Endothelial cell of umbilical vein (primary cell): ENCODE data around the gene KPNA5. TPM values are rescaled to one million over a fixed set of nuclear protein-coding genes. Genes with fewer than 3 reads are reported as not detected.
A peak's percentile ranks its signal among the peaks of the same experiment; 100 is the strongest.

ENCODE experiments used
- BruUV-seq: library from RNA; stranded (reverse); fragments of 400-500 nt; replicated peaks from 2 replicates; lab custom pipeline; 2021; lab: Mats Ljungman, UMichigan
- CTCF ChIA-PET: fragments of 300-600, 350-600 bp; sonication (Branson Sonifier 250); formaldehyde crosslinking; loops from one replicate; lab custom pipeline; 2021; ENCODE audit warnings: antibody characterized with exemption, inconsistent platforms; lab: Charles Lee
- POLR2A ChIA-PET: fragments of 300-600, 350-600 bp; sonication (Branson Sonifier 250); formaldehyde crosslinking; loops from one replicate; lab custom pipeline; 2021; ENCODE audit warnings: antibody characterized with exemption, inconsistent platforms; lab: Charles Lee
- DNase-seq: peaks from one replicate; pipeline ENCODE4 v3.0.0-alpha.2; 2011; ENCODE audit warnings: low read depth, low spot score
- FAIRE-seq: peaks from 2 replicates; lab custom pipeline; 2011; peaks lifted over from hg19 to GRCh38; lab: Jason Lieb, UNC
- H2AFZ ChIP-seq: 2 replicates; pipeline ENCODE4 v1.6.0; 2012; ENCODE audit warnings: low read depth, low read length, control low read depth, inconsistent platforms
- H3K27ac ChIP-seq: 2 replicates; pipeline ENCODE4 v1.5.1; 2011; ENCODE audit warnings: low read depth, mild to moderate bottlenecking, control low read depth, low read length, moderate library complexity; ENCODE audit not compliant: insufficient read depth
- H3K27me3 ChIP-seq, 2 experiments: 2 replicates each; pipeline versions ENCODE4 v1.6.0 to v1.6.1; 2011; ENCODE audit warnings: low read length in 2 of 2, mixed read lengths in 1 of 2; ENCODE audit not compliant: control insufficient read depth in 2 of 2, insufficient read depth in 2 of 2
- H3K36me3 ChIP-seq, 2 experiments: 2 replicates in 1 of 2; 3 replicates in 1 of 2; pipeline ENCODE4 v1.5.1; 2011; ENCODE audit warnings: low read length in 2 of 2, mild to moderate bottlenecking in 1 of 2, moderate library complexity in 1 of 2; ENCODE audit not compliant: control insufficient read depth in 2 of 2, insufficient read depth in 2 of 2; ENCODE audit errors: extremely low read depth in 1 of 2
- H3K4me1 ChIP-seq: 3 replicates; pipeline ENCODE4 v1.5.1; 2011; ENCODE audit warnings: mild to moderate bottlenecking, low read length; ENCODE audit not compliant: control insufficient read depth, insufficient read depth; ENCODE audit errors: extremely low read depth
- H3K4me2 ChIP-seq: 2 replicates; pipeline ENCODE4 v1.6.1; 2011; ENCODE audit warnings: low read length, control low read depth, mixed read lengths; ENCODE audit not compliant: insufficient read depth
- H3K4me3 ChIP-seq, 3 experiments: fragments of 200-600 bp in 1 of 3; sonication (generic), shearing (Covaris generic) in 1 of 3; replicated peaks in 1 of 3; 2 replicates each; pipeline ENCODE4 v1.5.1; 2011 to 2016; ENCODE audit warnings: control low read depth in 3 of 3, low read length in 3 of 3, mild to moderate bottlenecking in 2 of 3, inconsistent platforms in 1 of 3, low read depth in 1 of 3, moderate library complexity in 1 of 3; ENCODE audit not compliant: insufficient read depth in 1 of 3
- H3K79me2 ChIP-seq: 2 replicates; pipeline ENCODE4 v1.6.0; 2012; ENCODE audit warnings: low read length, inconsistent platforms; ENCODE audit not compliant: control insufficient read depth, insufficient read depth
- H3K9ac ChIP-seq: replicated peaks from 2 replicates; pipeline ENCODE3; 2011; ENCODE audit warnings: low read length, control low read depth; ENCODE audit not compliant: insufficient read depth; ENCODE audit errors: extremely low read depth
- H3K9me1 ChIP-seq: replicated peaks from 3 replicates; pipeline ENCODE4 v1.6.0; 2011; ENCODE audit warnings: mild to moderate bottlenecking, low read length; ENCODE audit not compliant: control insufficient read depth, insufficient read depth; ENCODE audit errors: extremely low read depth
- H3K9me3 ChIP-seq: replicated peaks from 2 replicates; pipeline ENCODE4 v1.5.1; 2012; ENCODE audit warnings: low read length, inconsistent platforms; ENCODE audit not compliant: control insufficient read depth, insufficient read depth
- H4K20me1 ChIP-seq: replicated peaks from 2 replicates; pipeline ENCODE3; 2011; ENCODE audit warnings: mild to moderate bottlenecking, low read length; ENCODE audit not compliant: control insufficient read depth, insufficient read depth; ENCODE audit errors: extremely low read depth
- CTCF ChIP-seq, 2 donors: IDR thresholded peaks; 1 replicate in 1 of 2; 2 replicates in 1 of 2; pipeline ENCODE4 v1.5.1; 2011; ENCODE audit warnings: low read length in 2 of 2, mild to moderate bottlenecking in 2 of 2, moderate library complexity in 2 of 2, control low read depth in 1 of 2, inconsistent platforms in 1 of 2, low read depth in 1 of 2; ENCODE audit not compliant: insufficient read depth in 1 of 2; ENCODE audit errors: extremely low read depth in 1 of 2
- EZH2 ChIP-seq: IDR thresholded peaks from 2 replicates; pipeline ENCODE4 v1.6.1; 2012; ENCODE audit warnings: borderline replicate concordance, low read depth, mild to moderate bottlenecking, moderate library complexity, low read length, inconsistent platforms; ENCODE audit not compliant: severe bottlenecking
- GATA2 ChIP-seq: IDR thresholded peaks from 2 replicates; pipeline ENCODE4 v1.7.0; 2011; ENCODE audit warnings: low read depth, mild to moderate bottlenecking, moderate library complexity, mixed read lengths, low read length; ENCODE audit not compliant: insufficient read length, insufficient read depth
- JUN ChIP-seq: IDR thresholded peaks from 2 replicates; pipeline ENCODE4 v1.6.1; 2011; ENCODE audit warnings: borderline replicate concordance, low read depth; ENCODE audit not compliant: insufficient read length, insufficient read depth
- MAX ChIP-seq: IDR thresholded peaks from 2 replicates; pipeline ENCODE4 v1.6.1; 2011; ENCODE audit not compliant: insufficient read depth, insufficient read length
- POLR2A ChIP-seq: IDR thresholded peaks from 2 replicates; pipeline ENCODE4 v1.6.1; 2012; ENCODE audit warnings: low read depth, mild to moderate bottlenecking, control low read depth, low read length
- POLR2AphosphoS5 ChIP-seq: IDR thresholded peaks from 2 replicates; pipeline ENCODE4 v1.6.1; 2012; ENCODE audit warnings: low read depth, mild to moderate bottlenecking, control low read depth, low read length, moderate library complexity; ENCODE audit not compliant: insufficient read depth
- dilution Hi-C: fragments of 300-500 bp; cut with MboI; formaldehyde crosslinking; loops from one replicate; pipeline ENCODE4 v1.15.0; 2019; ENCODE audit warnings: low sequenced_read_pairs; ENCODE audit not compliant: extremely low pct_ligation_motif_present
- intact Hi-C: fragments of 100-400 bp; cut with micrococcal nuclease; formaldehyde crosslinking; loops from one replicate; pipeline ENCODE4 v1.10.0; 2022
- polyA plus RNA-seq, 4 experiments: library from polyadenylated mRNA; depleted of rRNA in 3 of 4; stranded (reverse) in 3 of 4; unstranded in 1 of 4; fragments of >200 nt; gene quantifications; 2 replicates each; pipeline versions ENCODE4 v1.2.1 to v1.2.3, GENCODE V29; 2011 to 2012; ENCODE audit warnings: missing spikeins in 1 of 4
- total RNA-seq: library from RNA; stranded (reverse); gene quantifications from 2 replicates; pipeline ENCODE4 v1.2.3, GENCODE V29; 2021

Gene KPNA5
- total and polyA plus RNA-seq, 2 donors (not counting 3 experiments of a cell fraction or from before 2014, with no cell fraction given) = 1.6 to 8.9 TPM

- H2AFZ ChIP-seq = no peak overlapping the region
- peaks cover 3 to 8% of the 10 kb centered on the region in 2 experiments for H3K36me3 ChIP-seq
- dilution Hi-C loops = no loop called here
- FAIRE-seq = no peak
- H3K27me3 ChIP-seq = no peaks in the 10 kb centered on the region
- H3K4me1 ChIP-seq = peaks cover 12% of the 10 kb centered on the region
- H3K4me3 ChIP-seq = no peak overlapping the region
- no peaks in the 10 kb centered on the region for H3K9me1 ChIP-seq
- H4K20me1 ChIP-seq = no peaks in the 10 kb centered on the region
- no peaks in the 10 kb centered on the region for H3K79me2 ChIP-seq
- no peak for DNase-seq
- ChIA-PET POLR2A (no interaction called here), CTCF (interaction anchor here (1.0 to 1.4 kb wide), 4 partner anchors 13 to 71 kb away, joined by 3 to 4 read pairs (median 3); partner anchors contain the start of gene RSPH4A)
- no TSS peak for BruUV-seq
- no peaks in the 10 kb centered on the region for H3K9me3 ChIP-seq
- no peak for TF ChIP-seq JUN
- TF ChIP-seq POLR2AphosphoS5 = no peak
- no peak for TF ChIP-seq GATA2
- TF ChIP-seq EZH2 = no peak
- no peak for TF ChIP-seq MAX
- no peak overlapping the region for H3K4me2 ChIP-seq
- intact Hi-C loops = no loop called here
- H3K27ac ChIP-seq = no peak overlapping the region
- no peak overlapping the region for H3K9ac ChIP-seq
Observed at GRCh38 chr6:116631379-116631990, 49.5 kb upstream of the KPNA5 start.

- ChIA-PET POLR2A (no interaction called here), CTCF (interaction anchor here (0.9 to 2.0 kb wide), 4 partner anchors 9 to 17 kb away, joined by 3 to 5 read pairs (median 4); partner anchors contain the start of gene RSPH4A)
- Histone ChIP-seq H3K36me3 (peaks cover 3 to 8% of the 10 kb centered on the region in 2 experiments), H3K4me1 (peaks cover 12% of the 10 kb centered on the region), H3K4me3 (no peak overlapping the region), H3K79me2 (no peaks in the 10 kb centered on the region), H2AFZ (no peak overlapping the region), H3K27me3 (no peaks in the 10 kb centered on the region), H3K4me2 (no peak overlapping the region), H4K20me1 (no peaks in the 10 kb centered on the region), H3K9me3 (no peaks in the 10 kb centered on the region), H3K9ac (no peak overlapping the region), H3K9me1 (no peaks in the 10 kb centered on the region), H3K27ac (no peak overlapping the region)
- intact Hi-C loops (no loop called here), dilution Hi-C loops (no loop called here)
- no peak for TF ChIP-seq POLR2A
- TF ChIP-seq CTCF (IDR thresholded peaks at IDR 0.05; ENCODE audit: extremely low read depth in 1 of 2, insufficient read depth in 1 of 2, low read depth in 1 of 2, low read length in 2 of 2) = peak in 1 of 2 donors; percentile 21
- FAIRE-seq (no peak), DNase-seq (no peak)
- BruUV-seq = no TSS peak
Observed at GRCh38 chr6:116633685-116634084, 47.3 kb upstream of the KPNA5 start.
